ENCODE measurements around the gene LINC01488.
A peak's percentile ranks its signal among the peaks of the same experiment; 100 is the strongest.

Gene LINC01488

GRCh38 chr11:69492201-69492991 is 10.9 kb downstream of the LINC01488 start:
- Histone ChIP-seq H3K23ac (ENCODE audit: low read length) (no peak overlapping the region), H4K12ac (ENCODE audit: low read depth, low read length) (no peak overlapping the region), H3K14ac (ENCODE audit: low read length) (no peak overlapping the region), H3K9me3 (ENCODE audit: insufficient read depth, low read depth, low read length) (peaks cover 3% of the 10 kb centered on the region), H3K27me3 (ENCODE audit: insufficient read depth, low read length) (no peaks in the 10 kb centered on the region), H3K79me1 (ENCODE audit: low read length) (peaks cover 13% of the 10 kb centered on the region), H2AFZ (ENCODE audit: insufficient read depth, low read length, poor library complexity) (no peak overlapping the region), H2AK5ac (ENCODE audit: low read length) (no peak overlapping the region), H3K4ac (ENCODE audit: low read depth, low read length) (no peak overlapping the region), H3K4me2 (ENCODE audit: low read length) (no peak overlapping the region), H3K9ac (ENCODE audit: low read length) (no peak overlapping the region), H2BK12ac (ENCODE audit: low read length) (no peak overlapping the region), H3K4me1 (ENCODE audit: control insufficient read depth in 1 of 2, insufficient read depth in 2 of 2, low read length in 2 of 2) (peaks cover 19 to 22% of the 10 kb centered on the region in 2 experiments), H3K36me3 (ENCODE audit: control insufficient read depth in 1 of 2, insufficient read depth in 2 of 2, low read length in 2 of 2) (no peaks in the 10 kb centered on the region), H2BK120ac (ENCODE audit: insufficient read depth, low read length, poor library complexity) (no peak overlapping the region), H4K8ac (ENCODE audit: low read depth, low read length) (no peak overlapping the region), H3K79me2 (ENCODE audit: control insufficient read depth, insufficient read depth, low read length, poor library complexity) (peaks cover 4% of the 10 kb centered on the region), H3K18ac (ENCODE audit: low read length) (no peak overlapping the region), H4K91ac (ENCODE audit: low read depth, low read length) (no peak overlapping the region), H2BK5ac (ENCODE audit: low read depth, low read length, poor library complexity) (no peak overlapping the region), H3K27ac (ENCODE audit: low read depth, low read length) (no peak overlapping the region), H3K4me3 (ENCODE audit: low read depth, low read length) (no peak overlapping the region)
- no peak for DNase-seq
- WGBS (ENCODE audit: extremely low coverage, insufficient coverage, insufficient read length), result no CpG with 5 or more reads among the region's 27 CpGs

GRCh38 chr11:69493931-69494821 is 12.7 kb downstream of the LINC01488 start:
- peaks cover 23 to 26% of the 10 kb centered on the region in 2 experiments for H3K4me1 ChIP-seq (ENCODE audit: control insufficient read depth in 1 of 2, insufficient read depth in 2 of 2, low read length in 2 of 2)
- H2BK5ac ChIP-seq (ENCODE audit: low read depth, low read length, poor library complexity), result no peak overlapping the region
- no peak overlapping the region for H3K4ac ChIP-seq (ENCODE audit: low read depth, low read length)
- peaks cover 17% of the 10 kb centered on the region for H3K79me1 ChIP-seq (ENCODE audit: low read length)
- H4K8ac ChIP-seq (ENCODE audit: low read depth, low read length), result no peak overlapping the region
- WGBS (ENCODE audit: extremely low coverage, insufficient coverage, insufficient read length), result no CpG with 5 or more reads among the region's 27 CpGs
- H3K79me2 ChIP-seq (ENCODE audit: control insufficient read depth, insufficient read depth, low read length, poor library complexity), result peaks cover 4% of the 10 kb centered on the region
- H2BK12ac ChIP-seq (ENCODE audit: low read length), result no peak overlapping the region
- H3K14ac ChIP-seq (ENCODE audit: low read length), result no peak overlapping the region
- no peak overlapping the region for H3K9ac ChIP-seq (ENCODE audit: low read length)
- no peak overlapping the region for H2AFZ ChIP-seq (ENCODE audit: insufficient read depth, low read length, poor library complexity)
- no peak overlapping the region for H3K18ac ChIP-seq (ENCODE audit: low read length)
- H3K4me2 ChIP-seq (ENCODE audit: low read length), result no peak overlapping the region
- no peaks in the 10 kb centered on the region for H3K36me3 ChIP-seq (ENCODE audit: control insufficient read depth in 1 of 2, insufficient read depth in 2 of 2, low read length in 2 of 2)
- H3K27ac ChIP-seq (ENCODE audit: low read depth, low read length), result no peak overlapping the region
- no peaks in the 10 kb centered on the region for H3K27me3 ChIP-seq (ENCODE audit: insufficient read depth, low read length)
- H4K12ac ChIP-seq (ENCODE audit: low read depth, low read length), result no peak overlapping the region
- DNase-seq, result peak in 1 of 2 donors; percentile 3
- no peak overlapping the region for H3K23ac ChIP-seq (ENCODE audit: low read length)
- H2BK120ac ChIP-seq (ENCODE audit: insufficient read depth, low read length, poor library complexity), result no peak overlapping the region
- no peak overlapping the region for H4K91ac ChIP-seq (ENCODE audit: low read depth, low read length)
- peaks cover 3% of the 10 kb centered on the region for H3K9me3 ChIP-seq (ENCODE audit: insufficient read depth, low read depth, low read length)
- no peak overlapping the region for H3K4me3 ChIP-seq (ENCODE audit: low read depth, low read length)
- no peak overlapping the region for H2AK5ac ChIP-seq (ENCODE audit: low read length)

GRCh38 chr11:69494851-69495250 is 13.4 kb downstream of the LINC01488 start:
- Histone ChIP-seq H3K79me1 (ENCODE audit: low read length) (peaks cover 17% of the 10 kb centered on the region), H3K18ac (ENCODE audit: low read length) (no peak overlapping the region), H2BK12ac (ENCODE audit: low read length) (no peak overlapping the region), H3K4me1 (ENCODE audit: control insufficient read depth in 1 of 2, insufficient read depth in 2 of 2, low read length in 2 of 2) (peaks cover 23 to 25% of the 10 kb centered on the region in 2 experiments), H2BK120ac (ENCODE audit: insufficient read depth, low read length, poor library complexity) (no peak overlapping the region), H3K14ac (ENCODE audit: low read length) (no peak overlapping the region), H3K23ac (ENCODE audit: low read length) (no peak overlapping the region), H3K9me3 (ENCODE audit: insufficient read depth, low read depth, low read length) (peaks cover 3% of the 10 kb centered on the region), H3K79me2 (ENCODE audit: control insufficient read depth, insufficient read depth, low read length, poor library complexity) (peaks cover 4% of the 10 kb centered on the region), H4K91ac (ENCODE audit: low read depth, low read length) (no peak overlapping the region), H4K8ac (ENCODE audit: low read depth, low read length) (no peak overlapping the region), H3K27me3 (ENCODE audit: insufficient read depth, low read length) (no peaks in the 10 kb centered on the region), H3K9ac (ENCODE audit: low read length) (no peak overlapping the region), H3K36me3 (ENCODE audit: control insufficient read depth in 1 of 2, insufficient read depth in 2 of 2, low read length in 2 of 2) (no peaks in the 10 kb centered on the region), H2AFZ (ENCODE audit: insufficient read depth, low read length, poor library complexity) (no peak overlapping the region), H3K27ac (ENCODE audit: low read depth, low read length) (no peak overlapping the region), H3K4me2 (ENCODE audit: low read length) (no peak overlapping the region), H4K12ac (ENCODE audit: low read depth, low read length) (no peak overlapping the region), H3K4ac (ENCODE audit: low read depth, low read length) (no peak overlapping the region), H3K4me3 (ENCODE audit: low read depth, low read length) (no peak overlapping the region), H2BK5ac (ENCODE audit: low read depth, low read length, poor library complexity) (no peak overlapping the region), H2AK5ac (ENCODE audit: low read length) (no peak overlapping the region)
- WGBS (ENCODE audit: extremely low coverage, insufficient coverage, insufficient read length), result no CpG with 5 or more reads among the region's 7 CpGs
- no peak for DNase-seq

GRCh38 chr11:69495441-69496201 is 14.2 kb downstream of the LINC01488 start:
- H2AK5ac ChIP-seq (ENCODE audit: low read length), result peak overlapping the region; percentile 60
- peak overlapping the region; percentile 38 for H2BK12ac ChIP-seq (ENCODE audit: low read length)
- H4K12ac ChIP-seq (ENCODE audit: low read depth, low read length), result no peak overlapping the region
- H3K27ac ChIP-seq (ENCODE audit: low read depth, low read length), result no peak overlapping the region
- peak overlapping the region; percentile 15 for H2BK120ac ChIP-seq (ENCODE audit: insufficient read depth, low read length, poor library complexity)
- H3K79me2 ChIP-seq (ENCODE audit: control insufficient read depth, insufficient read depth, low read length, poor library complexity), result peaks cover 4% of the 10 kb centered on the region
- DNase-seq, result no peak
- H3K4me1 ChIP-seq (ENCODE audit: control insufficient read depth in 1 of 2, insufficient read depth in 2 of 2, low read length in 2 of 2), result peaks cover 23 to 25% of the 10 kb centered on the region in 2 experiments
- H3K27me3 ChIP-seq (ENCODE audit: insufficient read depth, low read length), result no peaks in the 10 kb centered on the region
- H3K14ac ChIP-seq (ENCODE audit: low read length), result peak overlapping the region; percentile 47
- no peak overlapping the region for H2AFZ ChIP-seq (ENCODE audit: insufficient read depth, low read length, poor library complexity)
- H4K91ac ChIP-seq (ENCODE audit: low read depth, low read length), result peak overlapping the region; percentile 13
- H3K9ac ChIP-seq (ENCODE audit: low read length), result no peak overlapping the region
- H3K4me2 ChIP-seq (ENCODE audit: low read length), result no peak overlapping the region
- H3K4me3 ChIP-seq (ENCODE audit: low read depth, low read length), result no peak overlapping the region
- no peak overlapping the region for H2BK5ac ChIP-seq (ENCODE audit: low read depth, low read length, poor library complexity)
- H3K4ac ChIP-seq (ENCODE audit: low read depth, low read length), result no peak overlapping the region
- no peak overlapping the region for H4K8ac ChIP-seq (ENCODE audit: low read depth, low read length)
- WGBS (ENCODE audit: extremely low coverage, insufficient coverage, insufficient read length), result no CpG with 5 or more reads among the region's 12 CpGs
- H3K36me3 ChIP-seq (ENCODE audit: control insufficient read depth in 1 of 2, insufficient read depth in 2 of 2, low read length in 2 of 2), result no peaks in the 10 kb centered on the region
- peak overlapping the region; percentile 14 for H3K18ac ChIP-seq (ENCODE audit: low read length)
- H3K79me1 ChIP-seq (ENCODE audit: low read length), result peaks cover 17% of the 10 kb centered on the region
- no peaks in the 10 kb centered on the region for H3K9me3 ChIP-seq (ENCODE audit: insufficient read depth, low read depth, low read length)
- H3K23ac ChIP-seq (ENCODE audit: low read length), result no peak overlapping the region
